ENCODE measurements around the gene RPL32.

- TF ChIP-seq EZH2 (IDR thresholded peaks at IDR 0.05; ENCODE audit: borderline replicate concordance) (no peak), CTCF (IDR thresholded peaks at IDR 0.05; ENCODE audit: poor library complexity) (no peak)
These were observed 10.6 kb downstream of the RPL32 start for GRCh38 chr3:12830785-12831156.

All from hepatocyte (in vitro differentiated cells).